Endothelial cell of umbilical vein (primary cell): ENCODE results near the gene TSPAN13. TPM values are rescaled to one million over a fixed set of nuclear protein-coding genes. Genes with fewer than 3 reads are reported as not detected.

Source experiments
- BruUV-seq: library from RNA; stranded (reverse); fragments of 400-500 nt; replicated peaks from 2 replicates; lab custom pipeline; 2021; lab: Mats Ljungman, UMichigan
- CTCF ChIA-PET: fragments of 300-600, 350-600 bp; sonication (Branson Sonifier 250); formaldehyde crosslinking; loops from one replicate; lab custom pipeline; 2021; ENCODE audit warnings: antibody characterized with exemption, inconsistent platforms; lab: Charles Lee
- POLR2A ChIA-PET: fragments of 300-600, 350-600 bp; sonication (Branson Sonifier 250); formaldehyde crosslinking; loops from one replicate; lab custom pipeline; 2021; ENCODE audit warnings: antibody characterized with exemption, inconsistent platforms; lab: Charles Lee
- DNase-seq: peaks from one replicate; pipeline ENCODE4 v3.0.0-alpha.2; 2011; ENCODE audit warnings: low read depth, low spot score
- FAIRE-seq: peaks from 2 replicates; lab custom pipeline; 2011; peaks lifted over from hg19 to GRCh38; lab: Jason Lieb, UNC
- H2AFZ ChIP-seq: 2 replicates; pipeline ENCODE4 v1.6.0; 2012; ENCODE audit warnings: low read depth, low read length, control low read depth, inconsistent platforms
- H3K27ac ChIP-seq: 2 replicates; pipeline ENCODE4 v1.5.1; 2011; ENCODE audit warnings: low read depth, mild to moderate bottlenecking, control low read depth, low read length, moderate library complexity; ENCODE audit not compliant: insufficient read depth
- H3K27me3 ChIP-seq, 2 experiments: 2 replicates each; pipeline versions ENCODE4 v1.6.0 to v1.6.1; 2011; ENCODE audit warnings: low read length in 2 of 2, mixed read lengths in 1 of 2; ENCODE audit not compliant: control insufficient read depth in 2 of 2, insufficient read depth in 2 of 2
- H3K36me3 ChIP-seq, 2 experiments: 2 replicates in 1 of 2; 3 replicates in 1 of 2; pipeline ENCODE4 v1.5.1; 2011; ENCODE audit warnings: low read length in 2 of 2, mild to moderate bottlenecking in 1 of 2, moderate library complexity in 1 of 2; ENCODE audit not compliant: control insufficient read depth in 2 of 2, insufficient read depth in 2 of 2; ENCODE audit errors: extremely low read depth in 1 of 2
- H3K4me1 ChIP-seq: 3 replicates; pipeline ENCODE4 v1.5.1; 2011; ENCODE audit warnings: mild to moderate bottlenecking, low read length; ENCODE audit not compliant: control insufficient read depth, insufficient read depth; ENCODE audit errors: extremely low read depth
- H3K4me2 ChIP-seq: 2 replicates; pipeline ENCODE4 v1.6.1; 2011; ENCODE audit warnings: low read length, control low read depth, mixed read lengths; ENCODE audit not compliant: insufficient read depth
- H3K4me3 ChIP-seq, 3 experiments: fragments of 200-600 bp in 1 of 3; sonication (generic), shearing (Covaris generic) in 1 of 3; replicated peaks in 1 of 3; 2 replicates each; pipeline ENCODE4 v1.5.1; 2011 to 2016; ENCODE audit warnings: control low read depth in 3 of 3, low read length in 3 of 3, mild to moderate bottlenecking in 2 of 3, inconsistent platforms in 1 of 3, low read depth in 1 of 3, moderate library complexity in 1 of 3; ENCODE audit not compliant: insufficient read depth in 1 of 3
- H3K79me2 ChIP-seq: 2 replicates; pipeline ENCODE4 v1.6.0; 2012; ENCODE audit warnings: low read length, inconsistent platforms; ENCODE audit not compliant: control insufficient read depth, insufficient read depth
- H3K9ac ChIP-seq: replicated peaks from 2 replicates; pipeline ENCODE3; 2011; ENCODE audit warnings: low read length, control low read depth; ENCODE audit not compliant: insufficient read depth; ENCODE audit errors: extremely low read depth
- H3K9me1 ChIP-seq: replicated peaks from 3 replicates; pipeline ENCODE4 v1.6.0; 2011; ENCODE audit warnings: mild to moderate bottlenecking, low read length; ENCODE audit not compliant: control insufficient read depth, insufficient read depth; ENCODE audit errors: extremely low read depth
- H3K9me3 ChIP-seq: replicated peaks from 2 replicates; pipeline ENCODE4 v1.5.1; 2012; ENCODE audit warnings: low read length, inconsistent platforms; ENCODE audit not compliant: control insufficient read depth, insufficient read depth
- H4K20me1 ChIP-seq: replicated peaks from 2 replicates; pipeline ENCODE3; 2011; ENCODE audit warnings: mild to moderate bottlenecking, low read length; ENCODE audit not compliant: control insufficient read depth, insufficient read depth; ENCODE audit errors: extremely low read depth
- CTCF ChIP-seq, 2 donors: IDR thresholded peaks; 1 replicate in 1 of 2; 2 replicates in 1 of 2; pipeline ENCODE4 v1.5.1; 2011; ENCODE audit warnings: low read length in 2 of 2, mild to moderate bottlenecking in 2 of 2, moderate library complexity in 2 of 2, control low read depth in 1 of 2, inconsistent platforms in 1 of 2, low read depth in 1 of 2; ENCODE audit not compliant: insufficient read depth in 1 of 2; ENCODE audit errors: extremely low read depth in 1 of 2
- EZH2 ChIP-seq: IDR thresholded peaks from 2 replicates; pipeline ENCODE4 v1.6.1; 2012; ENCODE audit warnings: borderline replicate concordance, low read depth, mild to moderate bottlenecking, moderate library complexity, low read length, inconsistent platforms; ENCODE audit not compliant: severe bottlenecking
- FOS ChIP-seq: IDR thresholded peaks from 2 replicates; pipeline ENCODE4 v1.6.1; 2011; ENCODE audit warnings: mild to moderate bottlenecking, low read length, moderate library complexity, borderline replicate concordance; ENCODE audit not compliant: insufficient read depth
- GATA2 ChIP-seq: IDR thresholded peaks from 2 replicates; pipeline ENCODE4 v1.7.0; 2011; ENCODE audit warnings: low read depth, mild to moderate bottlenecking, moderate library complexity, mixed read lengths, low read length; ENCODE audit not compliant: insufficient read length, insufficient read depth
- JUN ChIP-seq: IDR thresholded peaks from 2 replicates; pipeline ENCODE4 v1.6.1; 2011; ENCODE audit warnings: borderline replicate concordance, low read depth; ENCODE audit not compliant: insufficient read length, insufficient read depth
- MAX ChIP-seq: IDR thresholded peaks from 2 replicates; pipeline ENCODE4 v1.6.1; 2011; ENCODE audit not compliant: insufficient read depth, insufficient read length
- MYC ChIP-seq: IDR thresholded peaks from one replicate; pipeline ENCODE4 v1.6.1; 2011; ENCODE audit warnings: mild to moderate bottlenecking, low read depth, low read length
- POLR2A ChIP-seq: IDR thresholded peaks from 2 replicates; pipeline ENCODE4 v1.6.1; 2012; ENCODE audit warnings: low read depth, mild to moderate bottlenecking, control low read depth, low read length
- POLR2AphosphoS5 ChIP-seq: IDR thresholded peaks from 2 replicates; pipeline ENCODE4 v1.6.1; 2012; ENCODE audit warnings: low read depth, mild to moderate bottlenecking, control low read depth, low read length, moderate library complexity; ENCODE audit not compliant: insufficient read depth
- dilution Hi-C: fragments of 300-500 bp; cut with MboI; formaldehyde crosslinking; loops from one replicate; pipeline ENCODE4 v1.15.0; 2019; ENCODE audit warnings: low sequenced_read_pairs; ENCODE audit not compliant: extremely low pct_ligation_motif_present
- intact Hi-C: fragments of 100-400 bp; cut with micrococcal nuclease; formaldehyde crosslinking; loops from one replicate; pipeline ENCODE4 v1.10.0; 2022
- polyA plus RNA-seq, 4 experiments: library from polyadenylated mRNA; depleted of rRNA in 3 of 4; stranded (reverse) in 3 of 4; unstranded in 1 of 4; fragments of >200 nt; gene quantifications; 2 replicates each; pipeline versions ENCODE4 v1.2.1 to v1.2.3, GENCODE V29; 2011 to 2012; ENCODE audit warnings: missing spikeins in 1 of 4
- total RNA-seq: library from RNA; stranded (reverse); gene quantifications from 2 replicates; pipeline ENCODE4 v1.2.3, GENCODE V29; 2021

Gene TSPAN13
- total and polyA plus RNA-seq, 2 donors (not counting 3 experiments of a cell fraction or from before 2014, with no cell fraction given) = 13.3 to 33.0 TPM

DNA sequence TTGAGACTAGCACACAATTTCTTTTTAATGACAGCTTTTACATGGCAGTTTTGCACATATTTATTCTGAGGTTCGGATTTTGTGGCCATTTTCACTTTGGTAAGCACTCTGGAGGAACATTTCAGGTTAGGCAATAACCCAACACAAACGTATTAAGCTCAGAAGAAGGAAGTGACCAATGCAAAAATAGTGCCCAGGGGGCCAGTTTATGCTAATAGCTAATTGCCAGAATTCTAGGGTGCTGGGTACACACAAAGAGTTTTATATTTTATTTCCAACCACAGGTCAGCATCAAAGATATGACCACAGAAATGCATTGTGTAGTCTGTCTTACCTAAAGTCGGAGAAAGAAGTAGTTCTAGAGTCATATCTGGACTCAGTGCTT, 59.7 kb downstream of the TSPAN13 start:
- intact Hi-C loops = no loop called here
- Histone ChIP-seq H3K4me3 (no peak overlapping the region), H3K36me3 (no peaks in the 10 kb centered on the region), H3K9me1 (no peaks in the 10 kb centered on the region), H3K9me3 (no peaks in the 10 kb centered on the region), H3K27me3 (no peaks in the 10 kb centered on the region), H3K9ac (no peak overlapping the region), H3K79me2 (no peaks in the 10 kb centered on the region), H3K4me2 (no peak overlapping the region), H3K4me1 (peaks cover 7% of the 10 kb centered on the region), H3K27ac (no peak overlapping the region), H2AFZ (no peak overlapping the region), H4K20me1 (no peaks in the 10 kb centered on the region)
- TF ChIP-seq CTCF (IDR thresholded peaks at IDR 0.05; ENCODE audit: extremely low read depth in 1 of 2, insufficient read depth in 1 of 2, low read depth in 1 of 2, low read length in 2 of 2) (no peak), JUN (no peak), GATA2 (no peak), FOS (no peak), MYC (no peak), MAX (no peak), EZH2 (no peak), POLR2A (no peak), POLR2AphosphoS5 (no peak)
- CTCF ChIA-PET = interaction anchor here (0.7 to 2.0 kb wide), 5 partner anchors 12 to 105 kb away, joined by 3 to 8 read pairs (median 3); no protein-coding TSS in a partner anchor
- dilution Hi-C loops = no loop called here
- BruUV-seq = no TSS peak
- POLR2A ChIA-PET = no interaction called here
- DNase-seq = no peak
- no peak for FAIRE-seq
